KMS-11 (cell line): ENCODE data around the gene ZNF496.
"Not testable (repeated sequence)": the region's sequence is repeated elsewhere in the genome, so short reads cannot be mapped to it uniquely, and the experiment has no call there.

Source experiments
- H2AFZ ChIP-seq: fragments of 200-600 bp; sonication (generic); 2 replicates; pipeline ENCODE4 v1.6.1; 2016; ENCODE audit warnings: antibody characterized with exemption, mixed run types, low read depth
- H3K27ac ChIP-seq: fragments of 200-600 bp; sonication (generic); 2 replicates; pipeline ENCODE4 v1.6.1; 2016; ENCODE audit warnings: mild to moderate bottlenecking, mixed run types
- H3K27me3 ChIP-seq: fragments of 200-600 bp; sonication (generic); 2 replicates; pipeline ENCODE4 v1.6.1; 2017; ENCODE audit warnings: mild to moderate bottlenecking, low read depth, mixed run types, moderate library complexity; ENCODE audit not compliant: insufficient read depth
- H3K36me3 ChIP-seq: fragments of 200-600 bp; sonication (generic); 2 replicates; pipeline ENCODE4 v1.6.1; 2017; ENCODE audit warnings: mild to moderate bottlenecking, mixed run types; ENCODE audit not compliant: insufficient read depth
- H3K4me1 ChIP-seq: fragments of 200-600 bp; sonication (generic); 2 replicates; pipeline ENCODE4 v1.6.1; 2016; ENCODE audit warnings: mild to moderate bottlenecking, low read depth, mixed run types; ENCODE audit not compliant: poor library complexity, severe bottlenecking
- H3K4me2 ChIP-seq: fragments of 200-600 bp; sonication (generic); 2 replicates; pipeline ENCODE4 v1.7.0; 2016; ENCODE audit warnings: mild to moderate bottlenecking, mixed run types
- H3K4me3 ChIP-seq: fragments of 200-600 bp; sonication (generic); IDR thresholded peaks from 2 replicates; pipeline ENCODE4 v1.6.1; 2017; ENCODE audit warnings: low read depth, low read length, mixed read lengths; ENCODE audit not compliant: insufficient read depth
- H3K79me2 ChIP-seq: fragments of 200-600 bp; sonication (generic); 2 replicates; pipeline ENCODE4 v1.6.1; 2016; ENCODE audit warnings: low read depth, mixed run types; ENCODE audit not compliant: insufficient read depth
- H3K9ac ChIP-seq: fragments of 200-600 bp; sonication (generic); 2 replicates; pipeline ENCODE4 v1.6.1; 2016; ENCODE audit warnings: mild to moderate bottlenecking, mixed run types
- H4K20me1 ChIP-seq: fragments of 200-600 bp; sonication (generic); 2 replicates; pipeline ENCODE4 v1.6.1; 2016; ENCODE audit warnings: mild to moderate bottlenecking, mixed run types; ENCODE audit not compliant: insufficient read depth
- TF ChIP-seq, protein P1 (sequence below): fragments of 200-600 bp; sonication (generic); conservative IDR thresholded peaks from 2 replicates; pipeline ENCODE4 v1.6.1; 2017; ENCODE audit warnings: low read depth, mild to moderate bottlenecking, antibody characterized with exemption, low read length, moderate library complexity, mixed read lengths

ZNF496 gene

GRCh38 chr1:247291833-247292561 is 39.7 kb downstream of the ZNF496 start:
- TF ChIP-seq, protein P1, sequence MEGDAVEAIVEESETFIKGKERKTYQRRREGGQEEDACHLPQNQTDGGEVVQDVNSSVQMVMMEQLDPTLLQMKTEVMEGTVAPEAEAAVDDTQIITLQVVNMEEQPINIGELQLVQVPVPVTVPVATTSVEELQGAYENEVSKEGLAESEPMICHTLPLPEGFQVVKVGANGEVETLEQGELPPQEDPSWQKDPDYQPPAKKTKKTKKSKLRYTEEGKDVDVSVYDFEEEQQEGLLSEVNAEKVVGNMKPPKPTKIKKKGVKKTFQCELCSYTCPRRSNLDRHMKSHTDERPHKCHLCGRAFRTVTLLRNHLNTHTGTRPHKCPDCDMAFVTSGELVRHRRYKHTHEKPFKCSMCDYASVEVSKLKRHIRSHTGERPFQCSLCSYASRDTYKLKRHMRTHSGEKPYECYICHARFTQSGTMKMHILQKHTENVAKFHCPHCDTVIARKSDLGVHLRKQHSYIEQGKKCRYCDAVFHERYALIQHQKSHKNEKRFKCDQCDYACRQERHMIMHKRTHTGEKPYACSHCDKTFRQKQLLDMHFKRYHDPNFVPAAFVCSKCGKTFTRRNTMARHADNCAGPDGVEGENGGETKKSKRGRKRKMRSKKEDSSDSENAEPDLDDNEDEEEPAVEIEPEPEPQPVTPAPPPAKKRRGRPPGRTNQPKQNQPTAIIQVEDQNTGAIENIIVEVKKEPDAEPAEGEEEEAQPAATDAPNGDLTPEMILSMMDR, result no peak
- Histone ChIP-seq H3K9ac (no peak overlapping the region), H4K20me1 (no peaks in the 10 kb centered on the region), H3K4me2 (no peak overlapping the region), H2AFZ (no peak overlapping the region), H3K27me3 (no peaks in the 10 kb centered on the region), H3K79me2 (no peaks in the 10 kb centered on the region), H3K36me3 (no peaks in the 10 kb centered on the region), H3K4me1 (no peaks in the 10 kb centered on the region), H3K4me3 (no peak overlapping the region), H3K27ac (no peak overlapping the region)

- no peak overlapping the region for H3K4me2 ChIP-seq
- H3K4me3 ChIP-seq, result no peak overlapping the region
- H3K4me1 ChIP-seq, result no peaks in the 10 kb centered on the region
- H2AFZ ChIP-seq, result no peak overlapping the region
- H3K27me3 ChIP-seq, result no peaks in the 10 kb centered on the region
- H3K27ac ChIP-seq, result no peak overlapping the region
- H3K79me2 ChIP-seq, result no peaks in the 10 kb centered on the region
- no peaks in the 10 kb centered on the region for H4K20me1 ChIP-seq
- no peaks in the 10 kb centered on the region for H3K36me3 ChIP-seq
- TF ChIP-seq, protein P1, result no peak
- H3K9ac ChIP-seq, result no peak overlapping the region
Observed at GRCh38 chr1:247291161-247291560, 40.5 kb downstream of the ZNF496 start.

- H3K4me1 ChIP-seq, result no peaks in the 10 kb centered on the region
- no peak overlapping the region for H3K4me3 ChIP-seq
- no peak overlapping the region for H3K27ac ChIP-seq
- TF ChIP-seq, protein P1, result no peak
- H3K27me3 ChIP-seq, result no peaks in the 10 kb centered on the region
- H2AFZ ChIP-seq, result no peak overlapping the region
- no peaks in the 10 kb centered on the region for H3K36me3 ChIP-seq
- no peaks in the 10 kb centered on the region for H3K79me2 ChIP-seq
- H4K20me1 ChIP-seq, result no peaks in the 10 kb centered on the region
- H3K9ac ChIP-seq, result no peak overlapping the region
- no peak overlapping the region for H3K4me2 ChIP-seq
Observed at GRCh38 chr1:247290576-247290975, 41.1 kb downstream of the ZNF496 start.

DNA sequence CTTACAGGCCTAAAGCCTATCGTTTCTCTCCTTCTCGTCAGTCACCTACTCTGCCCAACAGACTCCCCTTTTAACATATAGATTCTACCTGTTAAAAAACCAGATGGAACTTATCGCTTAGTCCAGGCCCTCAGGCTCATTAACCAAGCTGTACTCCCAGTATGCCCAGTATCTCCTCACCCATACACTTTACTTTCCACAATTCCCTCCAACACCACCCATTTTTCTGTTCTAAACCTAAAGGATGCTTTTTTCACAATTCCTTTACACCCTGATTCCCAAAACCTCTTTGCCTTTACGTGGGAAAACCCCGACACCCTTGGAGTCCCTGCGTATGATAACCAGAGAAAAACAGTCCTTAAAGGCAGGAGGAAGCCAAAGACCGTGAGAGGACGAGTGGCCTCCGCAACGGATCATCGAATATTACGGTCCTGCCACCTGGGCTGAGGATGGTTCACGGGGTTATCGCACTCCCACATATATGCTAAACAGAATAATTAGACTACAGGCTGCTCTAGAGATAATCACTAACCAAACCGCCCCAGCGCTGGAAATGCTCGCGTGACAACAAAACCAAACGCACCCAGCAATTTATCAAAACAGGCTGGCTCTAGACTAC is 42.3 kb downstream of the ZNF496 start:
- not testable (repeated sequence) for H3K36me3 ChIP-seq, H3K4me1 ChIP-seq, H3K4me3 ChIP-seq, H3K9ac ChIP-seq, H2AFZ ChIP-seq, H3K27me3 ChIP-seq, H4K20me1 ChIP-seq, H3K79me2 ChIP-seq, H3K27ac ChIP-seq, H3K4me2 ChIP-seq

DNA sequence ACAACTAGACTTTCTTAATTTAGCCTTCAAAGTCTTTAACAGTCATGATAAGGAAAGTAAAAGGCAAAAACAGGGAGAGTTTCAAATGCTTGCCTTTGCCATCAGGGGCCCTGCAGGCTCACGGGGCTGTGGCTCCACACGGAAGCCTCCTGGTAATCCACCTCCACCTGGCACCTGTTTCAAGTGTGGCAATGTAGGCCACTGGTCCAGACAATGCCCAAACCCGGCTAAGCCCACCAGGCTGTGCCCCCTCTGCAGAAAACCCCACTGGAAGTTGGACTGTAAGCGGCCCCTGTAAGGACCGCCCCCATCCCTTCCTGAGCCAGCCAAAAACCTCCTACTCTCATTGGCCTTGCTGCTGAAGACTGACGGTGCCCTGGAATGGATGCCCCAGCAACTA is 43.3 kb downstream of the ZNF496 start:
- Histone ChIP-seq H3K4me2 (no peak overlapping the region), H3K36me3 (no peaks in the 10 kb centered on the region), H3K27me3 (no peaks in the 10 kb centered on the region), H3K4me3 (no peak overlapping the region), H3K79me2 (no peaks in the 10 kb centered on the region), H3K4me1 (no peaks in the 10 kb centered on the region), H3K27ac (no peak overlapping the region), H4K20me1 (no peaks in the 10 kb centered on the region), H2AFZ (no peak overlapping the region), H3K9ac (no peak overlapping the region)
- TF ChIP-seq, protein P1, result no peak
